Measurements from ENCODE around the gene GNB1L. TPM values are rescaled to one million over a fixed set of nuclear protein-coding genes. Genes with fewer than 3 reads are reported as not detected.
A peak's percentile ranks its signal among the peaks of the same experiment; 100 is the strongest.

The GNB1L gene
- total and polyA plus RNA-seq, 2 donors = 11.2 to 15.4 TPM

DNA sequence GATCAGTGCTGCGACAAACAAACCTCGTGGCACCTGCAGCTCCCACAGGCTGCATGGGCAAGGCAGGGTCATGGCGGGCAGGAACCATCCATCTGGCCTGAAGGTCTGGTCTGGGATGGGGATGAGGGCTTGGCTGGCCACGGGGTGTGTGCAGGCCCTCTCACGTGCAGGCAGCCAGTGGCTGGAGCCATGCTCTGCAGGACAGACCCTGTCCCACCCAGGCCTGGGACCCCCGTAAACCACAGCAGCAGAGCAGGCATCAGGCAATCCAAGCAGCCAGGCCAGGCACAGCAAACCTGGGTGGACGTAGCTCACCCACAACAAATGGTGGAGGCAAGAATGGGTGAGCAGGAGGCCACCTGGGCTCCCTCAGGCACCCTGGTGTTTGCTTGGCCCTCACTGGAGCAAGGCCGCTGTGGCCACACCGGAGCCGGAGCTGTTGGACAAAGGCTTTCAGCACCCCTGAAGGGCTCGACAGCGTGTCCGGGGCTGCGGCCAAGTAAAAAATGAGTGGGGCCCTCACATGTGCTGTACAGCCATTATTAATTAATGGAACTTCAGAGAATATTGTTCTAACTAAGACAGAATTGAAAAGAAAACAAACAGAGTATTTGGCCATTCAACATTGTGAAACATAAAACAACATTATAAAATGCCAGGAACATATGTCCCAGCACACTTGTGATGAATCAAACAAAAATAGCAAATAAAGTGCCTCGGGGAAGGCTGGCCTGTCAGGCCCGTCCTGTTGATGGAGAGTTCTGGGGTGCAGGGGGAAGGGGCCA is 24.0 kb upstream of the GNB1L start:
- DNase-seq (ENCODE audit: low read depth in 6 of 9, low spot score in 9 of 9) = no peak
- Histone ChIP-seq H3K4me3 (ENCODE audit: low read length in 2 of 2) (no peak overlapping the region), H3K36me3 (ENCODE audit: control insufficient read depth in 2 of 2, insufficient read depth in 2 of 2, low read length in 1 of 2) (no peaks in the 10 kb centered on the region), H3K4me1 (ENCODE audit: control insufficient read depth in 2 of 2, insufficient read depth in 2 of 2, low read length in 2 of 2) (peaks cover 17 to 61% of the 10 kb centered on the region in 2 donors), H3K27me3 (ENCODE audit: control insufficient read depth in 2 of 2, insufficient read depth in 1 of 2, low read length in 1 of 2) (no peaks in the 10 kb centered on the region), H3K27ac (ENCODE audit: low read depth in 1 of 2, low read length in 1 of 2) (no peak overlapping the region), H3K9me3 (ENCODE audit: control insufficient read depth in 2 of 2, insufficient read depth in 1 of 2, low read length in 1 of 2) (peaks cover 0 to 5% of the 10 kb centered on the region in 2 donors)
- 97% methylated on average over 16 of the region's 16 CpGs for WGBS

DNA sequence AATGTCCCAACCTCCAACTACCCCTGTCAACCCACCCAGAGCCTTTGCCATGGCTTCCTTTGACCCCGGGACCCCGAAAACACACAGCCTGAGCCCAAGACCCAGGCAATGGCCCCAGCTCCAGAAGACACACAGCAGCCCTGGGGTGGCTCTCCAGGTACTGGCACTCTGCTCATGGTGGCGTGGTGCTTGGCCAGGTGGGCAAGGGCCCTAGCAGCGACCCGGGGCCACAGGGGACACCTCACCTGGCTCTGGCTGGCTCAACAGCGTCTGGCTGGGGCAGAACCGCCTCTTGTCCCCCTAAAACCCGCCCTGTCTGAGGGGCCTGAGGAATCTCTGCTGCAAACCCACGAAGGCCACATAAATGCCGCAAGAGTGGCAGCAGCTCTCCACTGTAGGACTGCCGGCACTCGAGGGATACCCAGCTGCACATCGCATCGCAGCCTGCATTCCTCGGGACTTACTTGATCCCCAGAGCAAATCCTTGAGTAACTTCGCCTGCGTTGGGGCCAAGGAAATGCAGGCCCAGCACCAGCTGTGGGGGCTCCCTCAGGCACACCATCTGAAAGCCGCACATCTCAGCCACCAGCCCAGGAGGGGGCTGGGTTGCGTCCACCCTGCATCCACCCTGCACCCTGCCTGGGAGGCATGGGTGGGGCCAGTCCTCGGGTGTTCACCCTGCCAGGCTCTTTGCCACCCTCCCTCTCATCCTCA is 23.1 kb upstream of the GNB1L start:
- Histone ChIP-seq H3K4me3 (ENCODE audit: low read length in 2 of 2) (no peak overlapping the region), H3K27ac (ENCODE audit: low read depth in 1 of 2, low read length in 1 of 2) (no peak overlapping the region), H3K27me3 (ENCODE audit: control insufficient read depth in 2 of 2, insufficient read depth in 1 of 2, low read length in 1 of 2) (no peaks in the 10 kb centered on the region), H3K36me3 (ENCODE audit: control insufficient read depth in 2 of 2, insufficient read depth in 2 of 2, low read length in 1 of 2) (no peaks in the 10 kb centered on the region), H3K4me1 (ENCODE audit: control insufficient read depth in 2 of 2, insufficient read depth in 2 of 2, low read length in 2 of 2) (peaks cover 24 to 65% of the 10 kb centered on the region in 2 donors), H3K9me3 (ENCODE audit: control insufficient read depth in 2 of 2, insufficient read depth in 1 of 2, low read length in 1 of 2) (peaks cover 0 to 5% of the 10 kb centered on the region in 2 donors)
- no peak for DNase-seq (ENCODE audit: low read depth in 6 of 9, low spot score in 9 of 9)
- WGBS = over 99% methylated on average over 20 of the region's 20 CpGs

DNA sequence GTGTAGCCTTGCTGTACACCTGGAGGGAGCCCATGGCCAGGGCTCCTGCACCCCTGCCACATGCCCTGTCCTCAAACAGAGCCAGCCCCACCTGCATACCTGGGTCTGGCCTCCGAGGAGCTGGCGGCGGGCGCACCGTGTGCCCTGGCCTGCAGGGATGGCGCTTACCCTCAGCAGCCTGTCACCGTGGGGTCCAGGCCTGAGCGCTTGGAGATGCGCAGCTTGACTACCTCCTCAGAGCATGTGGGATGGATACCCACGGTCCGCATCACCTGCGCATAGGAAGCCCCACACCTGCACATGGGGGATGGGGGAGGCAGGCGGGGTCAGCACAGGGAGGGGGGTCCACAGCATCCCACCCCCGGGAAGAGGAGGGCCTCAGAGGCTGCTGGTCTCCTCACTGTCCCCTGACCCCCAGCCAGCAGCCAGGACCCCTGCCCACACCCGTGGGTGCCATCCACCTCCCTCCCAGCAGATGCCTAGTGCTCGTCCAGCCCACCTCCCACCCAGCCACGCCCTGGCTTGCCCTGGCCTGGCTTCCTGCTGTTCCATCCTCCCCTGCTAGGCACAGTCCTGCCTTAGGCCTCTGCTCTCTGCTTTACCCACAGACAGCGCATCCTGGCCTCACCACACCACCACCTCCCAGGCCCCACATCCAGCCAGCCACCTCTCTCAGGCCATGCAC is 22.4 kb upstream of the GNB1L start:
- Histone ChIP-seq H3K27ac (ENCODE audit: low read depth in 1 of 2, low read length in 1 of 2) (no peak overlapping the region), H3K36me3 (ENCODE audit: control insufficient read depth in 2 of 2, insufficient read depth in 2 of 2, low read length in 1 of 2) (no peaks in the 10 kb centered on the region), H3K4me1 (ENCODE audit: control insufficient read depth in 2 of 2, insufficient read depth in 2 of 2, low read length in 2 of 2) (peaks cover 28 to 70% of the 10 kb centered on the region in 2 donors), H3K4me3 (ENCODE audit: low read length in 2 of 2) (no peak overlapping the region), H3K9me3 (ENCODE audit: control insufficient read depth in 2 of 2, insufficient read depth in 1 of 2, low read length in 1 of 2) (peaks cover 0 to 5% of the 10 kb centered on the region in 2 donors), H3K27me3 (ENCODE audit: control insufficient read depth in 2 of 2, insufficient read depth in 1 of 2, low read length in 1 of 2) (no peaks in the 10 kb centered on the region)
- 95% methylated on average over 18 of the region's 18 CpGs for WGBS
- DNase-seq (ENCODE audit: low read depth in 6 of 9, low spot score in 9 of 9) = no peak

DNA sequence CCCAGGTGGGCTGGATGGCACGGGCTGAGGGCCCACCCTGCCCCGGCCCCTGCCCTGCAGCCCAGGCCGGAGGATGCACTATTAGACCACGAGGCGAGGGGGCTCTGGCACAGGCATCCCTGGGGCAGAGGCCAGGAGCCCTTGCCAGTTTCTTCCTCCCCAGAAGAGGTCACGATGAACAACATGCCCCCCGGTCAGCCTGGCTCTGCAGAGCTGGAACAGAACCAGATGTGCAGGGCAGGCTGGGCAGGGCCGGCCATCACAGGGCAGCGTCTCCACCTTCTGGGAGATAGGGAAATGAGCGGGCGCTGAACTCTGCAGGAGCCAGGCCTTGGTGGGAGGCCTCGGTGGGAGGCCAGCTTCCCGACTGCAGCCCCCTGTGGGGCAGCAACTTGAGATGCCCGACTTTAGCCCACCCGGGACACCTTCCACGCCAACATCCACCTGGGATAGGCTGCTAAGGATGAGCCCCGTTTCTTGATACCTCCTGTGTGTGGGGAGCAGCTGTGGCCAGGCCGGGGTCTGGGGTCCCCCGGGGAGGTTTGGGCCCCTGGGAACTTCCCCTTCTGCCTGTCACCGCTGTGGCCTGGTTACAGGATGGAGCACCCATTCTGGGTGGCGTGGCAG is 21.8 kb upstream of the GNB1L start:
- WGBS = 94% methylated on average over 21 of the region's 21 CpGs
- DNase-seq (ENCODE audit: low read depth in 6 of 9, low spot score in 9 of 9) = no peak
- no peaks in the 10 kb centered on the region for H3K27me3 ChIP-seq (ENCODE audit: control insufficient read depth in 2 of 2, insufficient read depth in 1 of 2, low read length in 1 of 2)
- H3K4me3 ChIP-seq (ENCODE audit: low read length in 2 of 2) = no peak overlapping the region
- H3K36me3 ChIP-seq (ENCODE audit: control insufficient read depth in 2 of 2, insufficient read depth in 2 of 2, low read length in 1 of 2) = no peaks in the 10 kb centered on the region
- no peak overlapping the region for H3K27ac ChIP-seq (ENCODE audit: low read depth in 1 of 2, low read length in 1 of 2)
- H3K4me1 ChIP-seq (ENCODE audit: control insufficient read depth in 2 of 2, insufficient read depth in 2 of 2, low read length in 2 of 2) = peaks cover 28 to 69% of the 10 kb centered on the region in 2 donors
- peaks cover 0 to 5% of the 10 kb centered on the region in 2 donors for H3K9me3 ChIP-seq (ENCODE audit: control insufficient read depth in 2 of 2, insufficient read depth in 1 of 2, low read length in 1 of 2)

DNA sequence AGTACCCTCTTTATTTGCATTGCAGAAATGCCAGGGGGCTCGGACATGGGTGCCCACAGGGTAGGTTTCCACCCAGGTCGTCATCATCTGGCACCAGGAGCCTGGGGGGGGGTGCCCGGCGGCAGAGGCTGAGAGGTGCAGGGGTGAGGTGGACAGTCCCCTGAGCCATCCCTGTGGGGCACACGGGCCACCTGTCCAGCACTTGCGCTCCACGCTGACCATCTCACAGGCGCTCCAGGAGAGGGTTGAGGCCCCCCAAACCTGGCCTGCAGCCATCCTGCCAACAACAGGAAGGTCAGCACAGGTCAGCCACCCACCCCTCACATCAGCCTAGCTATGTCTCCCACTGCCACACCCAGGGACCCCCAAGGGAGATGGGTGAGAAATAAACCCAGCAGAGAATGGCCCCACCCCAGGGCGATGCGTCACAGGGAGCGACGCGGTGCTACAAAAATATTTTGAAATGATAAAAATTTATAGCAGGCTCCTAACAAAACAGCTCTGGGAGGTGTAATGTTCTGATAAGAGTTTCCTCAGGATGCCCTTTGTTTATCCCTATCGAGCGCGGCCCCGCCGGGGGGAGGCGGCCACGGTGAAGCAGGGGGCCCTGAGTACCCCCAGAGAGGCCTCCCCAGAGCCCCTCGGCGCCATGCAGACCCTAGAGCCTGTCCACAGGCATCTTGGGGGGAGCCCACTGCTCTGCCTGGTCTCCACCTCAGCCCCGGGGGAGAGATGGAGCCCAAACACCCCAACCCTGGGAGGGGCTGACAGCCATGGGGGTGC is 21.0 kb upstream of the GNB1L start:
- peaks cover 28 to 69% of the 10 kb centered on the region in 2 donors for H3K4me1 ChIP-seq (ENCODE audit: control insufficient read depth in 2 of 2, insufficient read depth in 2 of 2, low read length in 2 of 2)
- peak overlapping the region in 1 of 2 donors; percentile 91 for H3K27ac ChIP-seq (ENCODE audit: low read depth in 1 of 2, low read length in 1 of 2)
- no peak for DNase-seq (ENCODE audit: low read depth in 6 of 9, low spot score in 9 of 9)
- H3K36me3 ChIP-seq (ENCODE audit: control insufficient read depth in 2 of 2, insufficient read depth in 2 of 2, low read length in 1 of 2) = no peaks in the 10 kb centered on the region
- no peak overlapping the region for H3K4me3 ChIP-seq (ENCODE audit: low read length in 2 of 2)
- 95% methylated on average over 23 of the region's 23 CpGs for WGBS
- peaks cover 0 to 5% of the 10 kb centered on the region in 2 donors for H3K9me3 ChIP-seq (ENCODE audit: control insufficient read depth in 2 of 2, insufficient read depth in 1 of 2, low read length in 1 of 2)
- H3K27me3 ChIP-seq (ENCODE audit: control insufficient read depth in 2 of 2, insufficient read depth in 1 of 2, low read length in 1 of 2) = no peaks in the 10 kb centered on the region

DNA sequence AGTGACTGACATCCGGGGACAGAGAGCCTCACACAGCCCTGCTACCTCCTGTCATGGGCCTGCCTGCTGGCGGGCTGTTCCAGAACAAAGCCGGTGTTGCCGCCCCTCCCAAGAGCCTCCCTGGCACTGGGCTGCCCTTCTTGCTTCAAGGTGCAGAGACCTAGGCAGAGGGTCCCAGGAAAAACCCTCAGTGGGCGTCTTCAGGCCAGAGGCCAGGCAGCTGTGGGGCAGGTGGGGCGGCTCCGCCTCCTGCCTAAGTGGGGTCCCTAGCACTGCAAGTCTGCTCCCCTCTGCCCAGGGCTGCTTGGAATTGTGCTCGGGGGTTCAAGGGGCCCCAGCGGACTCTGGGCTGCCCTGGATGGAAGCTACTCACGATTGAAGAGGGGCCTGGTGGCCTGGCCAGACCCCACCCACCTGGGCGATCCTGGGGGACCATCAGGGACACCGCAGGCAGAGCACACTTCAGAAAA is 20.4 kb upstream of the GNB1L start:
- H3K4me1 ChIP-seq (ENCODE audit: control insufficient read depth in 2 of 2, insufficient read depth in 2 of 2, low read length in 2 of 2) = peaks cover 28 to 63% of the 10 kb centered on the region in 2 donors

DNA sequence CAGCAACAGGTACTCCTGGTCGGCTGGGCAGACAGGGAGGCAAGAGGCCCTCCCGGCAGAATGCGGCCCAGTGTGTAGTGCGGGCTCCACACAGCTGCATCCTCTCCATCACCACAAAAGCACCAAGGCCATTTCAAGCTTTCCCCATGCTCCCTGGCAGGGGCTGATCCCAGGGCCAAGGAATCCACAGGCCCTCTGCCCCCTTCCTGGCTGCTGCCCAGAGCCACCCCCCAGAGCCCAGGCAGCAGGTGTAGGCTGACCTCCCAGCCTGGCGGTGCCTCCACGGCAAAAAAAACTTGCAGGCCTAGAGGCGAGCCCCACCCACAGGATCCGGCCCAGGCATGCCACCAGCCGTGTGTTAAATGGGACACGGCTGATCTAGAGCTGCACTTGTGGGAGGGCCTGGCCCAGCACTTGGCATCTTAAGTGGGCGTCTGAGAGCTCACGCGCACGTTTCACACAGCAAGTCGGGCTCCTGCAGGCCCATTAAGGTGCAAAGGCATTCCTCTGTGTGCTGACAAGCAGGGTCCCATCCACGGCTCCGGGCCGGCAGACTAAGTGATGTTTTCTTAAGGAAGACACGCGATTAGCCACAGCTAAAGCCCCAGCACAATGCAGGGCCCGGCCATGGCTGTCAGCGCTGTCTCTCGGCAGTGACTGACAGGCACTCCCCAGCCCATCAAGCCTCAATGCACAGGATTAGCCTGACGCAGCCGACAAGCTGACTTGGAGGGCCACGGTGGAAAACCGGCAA is 19.8 kb upstream of the GNB1L start:
- Histone ChIP-seq H3K4me1 (ENCODE audit: control insufficient read depth in 2 of 2, insufficient read depth in 2 of 2, low read length in 2 of 2) (peaks cover 28 to 62% of the 10 kb centered on the region in 2 donors), H3K9me3 (ENCODE audit: control insufficient read depth in 2 of 2, insufficient read depth in 1 of 2, low read length in 1 of 2) (peaks cover 0 to 5% of the 10 kb centered on the region in 2 donors), H3K27ac (ENCODE audit: low read depth in 1 of 2, low read length in 1 of 2) (peak overlapping the region; percentile 74 to 91), H3K4me3 (ENCODE audit: low read length in 2 of 2) (no peak overlapping the region), H3K36me3 (ENCODE audit: control insufficient read depth in 2 of 2, insufficient read depth in 2 of 2, low read length in 1 of 2) (no peaks in the 10 kb centered on the region), H3K27me3 (ENCODE audit: control insufficient read depth in 2 of 2, insufficient read depth in 1 of 2, low read length in 1 of 2) (no peaks in the 10 kb centered on the region)
- WGBS = 60% methylated on average over 27 of the region's 27 CpGs
- DNase-seq (ENCODE audit: low read depth in 6 of 9, low spot score in 9 of 9) = peak in 4 of 9 donors; percentile 49 to 88 (median 65)

More for the DNA sequence above, 20.4 kb upstream of the GNB1L start:
- DNase-seq (ENCODE audit: low read depth in 6 of 9, low spot score in 9 of 9) = no peak
- no peak overlapping the region for H3K4me3 ChIP-seq (ENCODE audit: low read length in 2 of 2)
- H3K9me3 ChIP-seq (ENCODE audit: control insufficient read depth in 2 of 2, insufficient read depth in 1 of 2, low read length in 1 of 2) = peaks cover 0 to 5% of the 10 kb centered on the region in 2 donors
- no peaks in the 10 kb centered on the region for H3K27me3 ChIP-seq (ENCODE audit: control insufficient read depth in 2 of 2, insufficient read depth in 1 of 2, low read length in 1 of 2)
- H3K36me3 ChIP-seq (ENCODE audit: control insufficient read depth in 2 of 2, insufficient read depth in 2 of 2, low read length in 1 of 2) = no peaks in the 10 kb centered on the region
- H3K27ac ChIP-seq (ENCODE audit: low read depth in 1 of 2, low read length in 1 of 2) = peak overlapping the region; percentile 47 to 91
- 91% methylated on average over 12 of the region's 12 CpGs for WGBS

DNA sequence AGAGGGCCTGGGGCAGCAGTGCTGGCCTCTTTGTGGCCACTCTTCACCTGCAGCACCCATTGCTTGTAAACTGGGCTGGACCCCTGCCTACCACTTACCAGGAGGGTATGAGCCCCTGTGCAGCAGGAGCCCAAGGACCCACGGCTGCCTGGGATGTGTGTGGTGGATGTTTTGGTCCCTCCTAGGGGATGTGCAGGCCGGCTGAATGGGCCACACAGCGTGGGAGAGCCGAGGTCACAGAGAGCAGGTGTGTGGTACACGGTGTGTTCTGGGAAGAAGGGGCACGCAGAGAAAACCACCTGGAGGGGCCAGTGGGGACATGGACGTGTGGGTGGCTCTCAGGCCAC is 19.3 kb upstream of the GNB1L start:
- peaks cover 0 to 5% of the 10 kb centered on the region in 2 donors for H3K9me3 ChIP-seq (ENCODE audit: control insufficient read depth in 2 of 2, insufficient read depth in 1 of 2, low read length in 1 of 2)
- H3K27ac ChIP-seq (ENCODE audit: low read depth in 1 of 2, low read length in 1 of 2) = peak overlapping the region; percentile 74 to 91
- no peak overlapping the region for H3K4me3 ChIP-seq (ENCODE audit: low read length in 2 of 2)
- no peaks in the 10 kb centered on the region for H3K27me3 ChIP-seq (ENCODE audit: control insufficient read depth in 2 of 2, insufficient read depth in 1 of 2, low read length in 1 of 2)
- no peak for DNase-seq (ENCODE audit: low read depth in 6 of 9, low spot score in 9 of 9)
- H3K36me3 ChIP-seq (ENCODE audit: control insufficient read depth in 2 of 2, insufficient read depth in 2 of 2, low read length in 1 of 2) = no peaks in the 10 kb centered on the region
- WGBS = 45% methylated on average over 7 of the region's 7 CpGs
- peaks cover 28 to 64% of the 10 kb centered on the region in 2 donors for H3K4me1 ChIP-seq (ENCODE audit: control insufficient read depth in 2 of 2, insufficient read depth in 2 of 2, low read length in 2 of 2)

All from thymus (tissue), 11 donors.